Kidney epithelial cell (primary cell): ENCODE data around the gene BAD. TPM values are rescaled to one million over a fixed set of nuclear protein-coding genes. Genes with fewer than 3 reads are reported as not detected.

ENCODE experiments used
- DNase-seq: peaks from one replicate; pipeline ENCODE4 v3.0.0-alpha.2; 2010; ENCODE audit warnings: low read depth
- H3K27me3 ChIP-seq: 2 replicates; pipeline ENCODE4 v1.6.0; 2011; ENCODE audit warnings: low read length; ENCODE audit not compliant: control insufficient read depth, insufficient read depth
- H3K36me3 ChIP-seq: 2 replicates; pipeline ENCODE4 v1.5.1; 2011; ENCODE audit warnings: low read length; ENCODE audit not compliant: control insufficient read depth, insufficient read depth
- H3K4me3 ChIP-seq: 2 replicates; pipeline ENCODE4 v1.5.1; 2011; ENCODE audit warnings: low read depth, mild to moderate bottlenecking, control low read depth, low read length
- CTCF ChIP-seq: IDR thresholded peaks from 2 replicates; pipeline ENCODE4 v1.5.1; 2011; ENCODE audit warnings: mild to moderate bottlenecking, moderate library complexity, low read length, control low read depth, inconsistent platforms; ENCODE audit not compliant: insufficient read depth, poor library complexity, severe bottlenecking
- total RNA-seq: library from RNA; depleted of rRNA; stranded (reverse); fragments of >200 nt; gene quantifications from 2 replicates; pipeline ENCODE4 v1.2.3, GENCODE V29; 2015

The BAD gene
- total RNA-seq, 1 donor from 2014 or later: 118 TPM

- peak overlapping the region; percentile 56 for H3K4me3 ChIP-seq
- TF ChIP-seq CTCF: peak; percentile 87
- peak; percentile 63 for DNase-seq
- peaks cover 1% of the 10 kb centered on the region for H3K36me3 ChIP-seq
- H3K27me3 ChIP-seq: peaks cover 15% of the 10 kb centered on the region
These were observed 20.0 kb upstream of the BAD start for GRCh38 chr11:64304316-64305072.

- Histone ChIP-seq H3K27me3 (peaks cover 20% of the 10 kb centered on the region), H3K36me3 (peaks cover 1% of the 10 kb centered on the region), H3K4me3 (no peak overlapping the region)
- no peak for TF ChIP-seq CTCF
- no peak for DNase-seq
These were observed 19.5 kb upstream of the BAD start for GRCh38 chr11:64304032-64304315.

GRCh38 chr11:64303109-64304031 is 18.9 kb upstream of the BAD start:
- peaks cover 25% of the 10 kb centered on the region for H3K27me3 ChIP-seq
- H3K36me3 ChIP-seq: peaks cover 1% of the 10 kb centered on the region
- no peak for DNase-seq
- H3K4me3 ChIP-seq: no peak overlapping the region
- no peak for TF ChIP-seq CTCF

- DNase-seq: no peak
- Histone ChIP-seq H3K36me3 (no peaks in the 10 kb centered on the region), H3K27me3 (peaks cover 59% of the 10 kb centered on the region), H3K4me3 (no peak within 1 kb of the TSS)
- TF ChIP-seq CTCF: no peak
These were observed 15.6 kb upstream of the BAD start, which contains the start of gene CATSPERZ for GRCh38 chr11:64299847-64300648. TSS of gene CATSPERZ (plus strand) at chr11:64300358. CDS start at chr11:64300411, 53 bp downstream.

GRCh38 chr11:64298966-64299846 is 14.7 kb upstream of the BAD start:
- H3K27me3 ChIP-seq: peaks cover 64% of the 10 kb centered on the region
- no peak overlapping the region for H3K4me3 ChIP-seq
- no peaks in the 10 kb centered on the region for H3K36me3 ChIP-seq
- no peak for TF ChIP-seq CTCF
- DNase-seq: no peak
